GM21367 (cell line): ENCODE measurements around the gene AKIP1.

Experiments used
- ATAC-seq: cut with Tn5 transposase; IDR thresholded peaks from one replicate; pipeline ENCODE4 v1.9.1; 2021; ENCODE audit not compliant: unreplicated experiment

The AKIP1 gene

GRCh38 chr11:8956860-8957259, 45.9 kb downstream of the AKIP1 start:
- no peak for ATAC-seq

GRCh38 chr11:8959546-8960166, 48.7 kb downstream of the AKIP1 start:
- ATAC-seq: peak; percentile 45

GRCh38 chr11:8961401-8961800, 50.4 kb downstream of the AKIP1 start:
- ATAC-seq: no peak

- no peak for ATAC-seq
Measured at GRCh38 chr11:8962841-8963240, 51.9 kb downstream of the AKIP1 start.

GRCh38 chr11:8963569-8964323, 52.8 kb downstream of the AKIP1 start:
- peak; percentile 56 for ATAC-seq

GRCh38 chr11:8964324-8965320, 53.6 kb downstream of the AKIP1 start, which contains the start of gene TMEM9B:
Gene TMEM9B (minus strand): TSS chr11:8964442. CDS start chr11:8964313, 129 bp downstream.
- ATAC-seq: peak; percentile 69

GRCh38 chr11:8967184-8967583, 56.2 kb downstream of the AKIP1 start:
- no peak for ATAC-seq
